Stimulated activated CD4-positive, alpha-beta T cell treated with anti-CD3 and anti-CD28 coated beads, Interleukin-12 subunit alpha, Interleukin-12 subunit beta, amount 100 ng/mL, for 4 hours (primary cell): Measurements from ENCODE around the gene GFER.
A peak's percentile ranks its signal among the peaks of the same experiment; 100 is the strongest.
"Not testable (repeated sequence)": the region's sequence is repeated elsewhere in the genome, so short reads cannot be mapped to it uniquely, and the experiment has no call there.

Source experiments
- DNase-seq: peaks from one replicate; pipeline ENCODE4 v3.0.0-alpha.2; 2020

The GFER gene

DNA sequence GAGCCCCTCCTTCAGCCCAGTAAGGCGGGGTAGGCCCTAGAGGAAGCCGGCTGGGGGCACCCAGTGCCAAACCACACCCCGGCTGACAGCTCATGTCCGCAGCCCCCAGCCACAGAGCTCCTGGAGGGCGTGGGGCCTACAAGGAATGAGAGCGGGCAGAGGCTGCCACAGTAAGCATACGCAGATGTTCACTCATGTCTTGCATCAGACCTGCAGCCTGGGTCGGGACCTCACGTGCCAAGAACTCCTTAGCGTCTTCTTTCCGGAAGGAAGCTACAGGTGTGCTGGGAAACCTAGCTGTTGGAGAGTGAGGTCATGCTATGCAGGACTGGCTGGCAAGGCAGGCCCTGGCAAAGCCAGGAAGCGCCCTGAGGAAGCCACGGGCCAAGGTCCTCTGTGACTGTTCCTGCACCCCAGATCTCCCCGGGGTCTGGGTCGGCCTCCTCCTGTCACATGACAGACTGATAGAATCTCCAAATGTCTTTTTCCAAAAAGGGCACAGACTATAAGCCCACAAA lies 24.1 kb downstream of the GFER start:
- DNase-seq: no peak

- no peak for DNase-seq
Measured at GRCh38 chr16:2008631-2009163, 24.7 kb downstream of the GFER start.

- DNase-seq: no peak
Measured at GRCh38 chr16:2009164-2009711, 25.2 kb downstream of the GFER start.

GRCh38 chr16:2009791-2010510 lies 26.0 kb downstream of the GFER start, which contains the start of gene ZNF598:
Gene ZNF598 (minus strand): TSS chr16:2009821.
- DNase-seq: peak; percentile 80

DNA sequence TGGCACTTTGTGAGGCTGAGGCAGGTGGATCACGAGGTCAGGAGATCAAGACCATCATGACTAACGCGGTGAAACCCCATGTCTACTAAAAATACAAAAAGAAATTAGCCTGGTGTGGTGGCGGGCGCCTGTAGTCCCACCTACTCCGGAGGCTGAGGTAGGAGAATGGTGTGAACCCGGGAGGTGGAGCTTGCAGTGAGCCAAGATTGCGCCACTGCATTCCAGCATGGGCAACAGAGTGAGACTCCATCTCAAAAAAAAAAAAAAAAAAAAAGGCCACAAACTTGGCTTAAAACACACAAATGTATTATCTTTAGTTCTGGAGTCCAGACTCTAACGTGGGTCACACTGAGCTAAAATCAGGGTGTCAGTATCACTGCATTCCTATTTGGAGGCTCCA lies 27.7 kb downstream of the GFER start:
- not testable (repeated sequence) for DNase-seq

DNA sequence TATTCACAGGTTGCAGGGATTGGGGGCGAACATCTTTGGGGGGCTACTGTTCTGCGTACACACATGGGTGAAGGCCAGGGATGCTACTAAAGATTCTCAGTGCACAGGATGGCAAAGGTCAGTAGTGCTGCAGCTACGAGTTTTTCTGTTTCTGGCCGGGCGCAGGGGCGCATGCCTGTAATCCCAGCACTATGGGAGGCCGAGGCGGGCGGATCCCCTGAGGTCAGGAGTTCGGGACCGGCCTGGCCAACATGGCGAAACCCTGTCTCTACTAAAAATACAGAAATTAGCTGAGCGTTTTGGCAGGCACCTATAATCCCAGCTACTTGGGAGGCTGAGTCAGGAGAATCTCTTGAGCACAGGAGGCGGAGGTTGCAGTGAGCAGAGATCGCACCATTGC lies 29.5 kb downstream of the GFER start:
- no peak for DNase-seq

DNA sequence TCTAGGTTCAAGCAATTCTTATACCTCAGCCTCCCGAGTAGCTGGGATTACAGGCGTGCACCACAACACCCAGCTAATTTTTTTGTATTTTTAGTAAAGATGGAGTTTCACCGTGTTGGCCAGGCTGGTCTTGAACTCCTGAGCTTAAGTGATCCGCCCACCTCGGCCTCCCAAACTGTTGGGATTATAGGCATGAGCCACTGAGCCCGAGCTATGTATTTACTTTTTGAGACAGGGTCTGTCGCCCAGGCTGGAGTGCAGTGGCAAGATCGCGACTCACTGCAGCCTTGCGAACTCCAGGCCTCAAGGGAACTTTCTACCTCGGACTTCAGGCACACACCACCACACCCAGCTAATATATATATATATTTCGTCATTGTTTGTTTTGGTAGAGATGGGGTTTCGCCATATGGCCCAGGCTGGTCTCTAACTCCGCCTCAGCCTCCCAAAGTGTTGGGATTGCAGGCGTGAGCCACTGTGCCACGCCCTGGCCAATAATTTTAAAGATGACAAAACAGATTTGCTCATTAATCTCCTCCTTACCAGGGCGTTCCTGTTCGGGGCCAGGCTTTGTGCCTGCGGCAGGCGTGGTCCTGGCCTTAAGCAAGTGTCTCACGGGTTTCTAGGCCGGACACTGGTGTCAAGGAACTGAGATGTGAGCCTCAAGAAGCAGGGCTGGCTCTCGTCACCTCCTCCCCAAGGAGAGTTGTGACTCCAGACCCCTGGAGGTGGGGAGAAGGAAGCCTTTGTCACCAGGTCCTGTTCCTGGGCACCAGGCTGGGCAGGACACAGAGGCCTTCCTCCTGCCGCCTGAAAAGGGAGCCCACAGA lies 31.3 kb downstream of the GFER start:
- DNase-seq: no peak

DNA sequence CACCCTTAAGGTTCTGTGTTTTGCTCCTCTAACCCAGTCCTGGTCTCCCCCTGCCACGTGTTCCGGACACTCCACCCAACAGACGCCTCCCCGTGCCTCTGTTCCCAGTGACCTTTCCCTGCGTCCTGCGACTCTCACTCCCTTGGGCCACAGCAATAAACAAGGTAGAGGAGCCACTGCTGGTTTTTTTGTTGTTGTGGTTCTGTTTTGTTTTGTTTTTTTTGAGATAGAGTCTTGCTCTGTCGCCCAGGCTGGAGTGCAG lies 31.9 kb downstream of the GFER start:
- DNase-seq: no peak

DNA sequence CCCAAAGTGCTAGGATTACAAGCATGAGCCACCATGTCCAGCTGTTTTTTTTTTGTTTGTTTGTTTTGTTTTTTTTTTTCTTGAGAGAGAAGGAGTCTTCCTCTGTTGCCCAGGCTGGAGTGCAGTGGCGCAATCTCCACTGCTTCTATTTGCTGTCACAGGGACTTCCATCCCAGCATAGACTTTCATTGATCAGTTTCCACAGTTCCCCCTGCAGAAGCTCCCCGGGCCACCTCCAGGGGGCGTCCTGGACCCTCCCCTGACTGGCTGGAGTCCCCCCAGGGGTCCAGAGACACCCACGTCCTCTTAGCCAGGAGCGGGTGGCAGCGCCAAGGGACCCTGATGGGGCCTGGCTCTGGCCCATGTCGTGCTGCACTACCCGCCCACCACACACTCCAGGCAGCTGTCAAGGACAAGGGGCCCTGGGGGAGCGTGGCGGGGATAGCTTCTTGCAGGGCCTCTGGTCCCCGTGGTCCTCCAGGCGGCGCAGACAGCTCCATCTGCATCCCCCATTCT lies 32.5 kb downstream of the GFER start:
- no peak for DNase-seq

DNA sequence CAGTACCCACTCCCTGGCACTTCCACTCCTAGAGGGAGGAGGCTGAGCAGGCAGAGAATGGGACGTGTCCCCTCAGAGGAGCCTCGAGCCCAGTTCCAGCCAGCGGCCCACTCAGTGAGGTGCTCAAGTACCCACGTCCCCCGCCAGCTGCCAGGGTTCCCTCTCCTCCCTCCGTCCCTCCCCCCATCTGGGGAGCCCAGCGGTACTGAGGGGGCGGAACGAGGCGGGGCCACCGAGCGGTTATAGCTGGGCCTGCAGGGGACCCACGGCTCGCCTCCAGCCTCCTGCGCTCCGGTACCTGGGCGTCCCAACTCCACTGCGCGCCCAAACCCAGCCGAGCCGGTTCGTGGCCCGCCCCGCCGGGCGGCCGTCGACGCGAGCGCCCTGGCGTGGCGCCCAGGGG lies 35.5 kb downstream of the GFER start, which contains the start of gene NPW:
TSS of gene NPW (plus strand) at position 268 of the 403 bp plus-strand sequence.
- peak; percentile 40 for DNase-seq

- DNase-seq: no peak
Measured at GRCh38 chr16:2019921-2020831, 36.2 kb downstream of the GFER start.

DNA sequence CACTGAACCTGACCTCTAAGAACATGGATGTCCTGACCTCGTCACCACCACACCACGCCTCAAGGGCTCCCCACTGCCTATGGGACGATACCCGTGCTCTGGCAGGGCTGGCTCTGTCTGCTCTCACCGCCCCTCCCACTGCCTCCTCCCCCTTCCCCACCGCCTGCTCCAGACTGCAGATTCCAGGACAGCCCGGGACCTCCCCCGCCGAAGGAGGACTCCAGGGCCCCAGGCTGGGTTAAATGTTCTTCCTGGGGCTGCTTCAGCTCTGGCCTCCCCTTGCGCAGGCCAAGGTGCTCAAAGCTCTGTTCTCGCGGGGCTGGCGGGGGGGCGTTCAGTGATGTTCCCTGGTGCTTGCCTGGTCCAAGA lies 38.7 kb downstream of the GFER start:
- DNase-seq: no peak

DNA sequence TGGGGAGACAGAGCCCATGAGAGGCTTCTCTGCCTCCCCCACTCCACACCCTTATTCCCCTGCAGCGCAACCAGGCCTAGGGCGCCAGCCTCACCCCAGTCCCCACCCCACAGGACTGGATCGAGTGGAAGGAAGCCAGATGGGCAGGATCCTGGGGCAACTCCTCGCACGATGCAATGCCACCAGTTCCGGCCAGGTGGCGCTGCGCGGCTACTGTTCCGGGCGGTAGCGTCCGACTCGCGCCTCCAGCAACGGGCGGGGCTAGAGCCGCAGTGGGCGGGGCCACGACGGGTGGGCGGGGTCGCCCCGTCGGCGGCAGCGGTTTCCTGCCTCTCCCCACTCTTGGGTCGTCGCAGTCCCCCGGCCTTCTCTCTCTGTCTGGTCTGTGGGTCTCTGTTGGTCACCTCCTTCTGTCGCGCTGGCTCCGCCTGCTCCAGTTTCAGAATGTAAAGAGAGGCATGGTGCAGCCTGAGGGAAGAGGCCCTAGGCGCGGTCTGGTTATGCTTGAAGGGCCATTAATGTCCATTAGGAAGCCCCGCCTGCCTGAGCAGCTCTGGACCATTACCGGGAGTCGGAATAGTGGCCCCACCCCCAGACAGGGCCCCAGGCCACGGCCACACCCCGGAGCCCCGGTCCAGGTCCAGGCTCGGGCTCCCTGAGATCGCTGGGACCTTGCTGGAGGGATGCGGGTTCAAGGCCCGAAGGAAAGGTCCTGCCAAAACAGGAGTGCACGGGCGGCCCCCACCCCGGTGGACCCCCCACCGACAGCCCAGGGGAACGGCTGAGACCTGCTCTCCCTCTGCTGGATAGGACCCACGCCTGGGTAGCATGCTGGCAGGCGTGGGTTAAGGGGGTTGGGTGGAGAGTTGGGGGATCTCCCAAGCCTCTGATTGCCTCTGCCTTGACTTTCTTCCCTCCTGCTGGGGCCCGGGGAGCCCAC lies 39.4 kb downstream of the GFER start:
- peak; percentile 98 for DNase-seq

DNA sequence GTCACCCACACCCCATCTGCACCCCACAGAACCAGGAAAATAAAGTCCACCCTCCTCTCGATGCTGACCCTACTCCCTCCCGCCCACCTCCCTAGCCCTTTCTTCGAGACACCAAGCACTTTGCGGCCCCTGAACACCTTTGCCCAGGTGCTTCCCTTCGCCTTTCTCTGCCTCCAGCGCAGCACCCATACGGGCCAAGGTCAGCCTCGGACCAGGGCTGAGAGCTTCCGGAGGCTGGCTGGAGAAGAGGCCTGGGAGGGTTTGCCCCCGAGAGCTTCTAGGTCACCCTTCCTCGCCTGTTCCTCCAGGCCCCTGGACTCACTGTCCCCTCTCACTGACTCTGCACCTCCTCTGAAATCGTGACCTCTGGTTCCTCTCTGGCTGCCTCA lies 40.0 kb downstream of the GFER start:
- DNase-seq: no peak

- DNase-seq: no peak
Measured at GRCh38 chr16:2025251-2025650, 41.3 kb downstream of the GFER start.

GRCh38 chr16:2025878-2026460 lies 42.0 kb downstream of the GFER start:
- no peak for DNase-seq

DNA sequence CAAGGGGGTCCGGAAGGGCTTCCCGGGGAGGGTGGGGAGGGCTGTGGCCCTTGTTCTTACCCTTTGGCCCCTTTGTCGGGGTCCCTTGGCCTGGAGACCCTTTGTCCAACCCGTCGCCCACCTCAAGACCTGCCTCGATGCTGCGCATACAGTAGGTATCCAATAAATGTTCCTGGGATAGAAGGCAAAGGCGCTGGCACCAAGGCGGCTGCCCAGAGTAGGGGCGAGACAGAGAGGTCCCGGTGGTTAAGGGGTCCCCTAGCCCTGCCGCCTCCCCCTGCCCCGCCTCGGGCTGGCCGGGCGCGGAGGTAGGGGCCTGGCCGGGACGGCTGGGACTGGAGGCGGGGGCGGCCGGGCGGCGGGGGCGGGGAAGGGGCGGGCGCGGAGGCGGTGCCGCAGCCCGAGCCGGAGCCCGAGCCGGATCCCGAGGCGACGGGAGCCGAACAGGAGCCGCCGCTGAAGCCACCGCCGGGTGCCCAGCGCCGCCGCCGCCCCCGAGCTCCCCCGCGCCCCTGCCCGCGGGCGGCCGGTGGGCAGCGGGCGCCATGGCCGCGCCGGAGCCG lies 42.5 kb downstream of the GFER start, which contains the start of gene NHERF2:
TSS of gene NHERF2 (plus strand) at position 442 of the 563 bp plus-strand sequence. CDS start at position 546, 104 bp downstream.
- no peak for DNase-seq

- DNase-seq: no peak
Measured at GRCh38 chr16:2027024-2028010, 43.3 kb downstream of the GFER start.

DNA sequence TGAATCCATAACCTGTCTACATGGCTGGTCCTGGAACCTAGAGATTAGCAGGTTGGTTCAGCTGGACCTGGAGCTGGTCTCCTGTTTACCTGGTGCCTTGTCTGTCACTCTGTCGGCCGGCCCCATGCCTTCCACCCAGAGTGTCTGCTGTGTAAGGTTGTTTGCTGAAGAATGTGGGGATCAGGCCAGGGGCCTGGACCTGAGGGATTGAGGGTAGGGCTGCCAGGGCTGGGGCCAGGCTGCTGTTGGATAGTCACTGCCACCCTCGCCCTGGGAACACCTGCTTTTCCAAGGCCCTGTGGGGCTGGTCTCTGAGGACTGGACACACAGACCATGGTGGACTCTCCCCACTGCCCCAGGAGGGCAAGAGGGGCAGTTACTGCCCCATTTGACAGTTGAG lies 44.2 kb downstream of the GFER start:
- DNase-seq: no peak
